GM19351 (cell line): Measurements from ENCODE around the gene MPPED1.

Source experiments
- ATAC-seq: cut with Tn5 transposase; IDR thresholded peaks from one replicate; pipeline ENCODE4 v1.9.1; 2021; ENCODE audit warnings: mild to moderate bottlenecking, moderate library complexity; ENCODE audit not compliant: unreplicated experiment

The MPPED1 gene

GRCh38 chr22:43474161-43475101, 62.6 kb downstream of the MPPED1 start:
- no peak for ATAC-seq

- ATAC-seq = no peak
Measured at GRCh38 chr22:43475549-43476076, 63.8 kb downstream of the MPPED1 start.

- no peak for ATAC-seq
Measured at GRCh38 chr22:43476341-43476740, 64.5 kb downstream of the MPPED1 start.

- ATAC-seq = no peak
Measured at GRCh38 chr22:43476751-43477725, 65.2 kb downstream of the MPPED1 start.

GRCh38 chr22:43477966-43478365, 66.2 kb downstream of the MPPED1 start:
- no peak for ATAC-seq

GRCh38 chr22:43478621-43479300, 66.9 kb downstream of the MPPED1 start:
- no peak for ATAC-seq

- no peak for ATAC-seq
Measured at GRCh38 chr22:43479301-43479950, 67.6 kb downstream of the MPPED1 start.

- ATAC-seq = no peak
Measured at GRCh38 chr22:43479962-43480361, 68.1 kb downstream of the MPPED1 start.

GRCh38 chr22:43481568-43482317, 69.9 kb downstream of the MPPED1 start:
- no peak for ATAC-seq

- no peak for ATAC-seq
Measured at GRCh38 chr22:43482318-43482625, 70.5 kb downstream of the MPPED1 start.

GRCh38 chr22:43483266-43483665, 71.5 kb downstream of the MPPED1 start:
- no peak for ATAC-seq

- ATAC-seq = no peak
Measured at GRCh38 chr22:43483669-43484068, 71.9 kb downstream of the MPPED1 start.

GRCh38 chr22:43484227-43484626, 72.4 kb downstream of the MPPED1 start:
- no peak for ATAC-seq

- no peak for ATAC-seq
Measured at GRCh38 chr22:43485502-43486089, 73.8 kb downstream of the MPPED1 start.

- ATAC-seq = no peak
Measured at GRCh38 chr22:43487311-43488030, 75.7 kb downstream of the MPPED1 start.

GRCh38 chr22:43488031-43488866, 76.4 kb downstream of the MPPED1 start:
- no peak for ATAC-seq

- ATAC-seq = no peak
Measured at GRCh38 chr22:43488937-43489336, 77.1 kb downstream of the MPPED1 start.

- ATAC-seq = no peak
Measured at GRCh38 chr22:43490311-43490710, 78.5 kb downstream of the MPPED1 start.
